ENCODE measurements around the gene WDR70.
"Not testable (repeated sequence)": the region's sequence is repeated elsewhere in the genome, so short reads cannot be mapped to it uniquely, and the experiment has no call there.

The WDR70 gene

GRCh38 chr5:37774912-37775483, 395.9 kb downstream of the WDR70 start:
- no peak for DNase-seq (ENCODE audit: insufficient read length, low spot score)
- no peak for TF ChIP-seq POLR2A (IDR thresholded peaks at IDR 0.05; ENCODE audit: low read depth, low read length)
- no peak for TF ChIP-seq POU2F2 (IDR thresholded peaks at IDR 0.05; ENCODE audit: low read depth, low read length)
- TF ChIP-seq PAX5 (IDR thresholded peaks at IDR 0.05; ENCODE audit: insufficient read depth, low read length, severe bottlenecking): no peak
- no peak for TF ChIP-seq TAF1 (IDR thresholded peaks at IDR 0.05; ENCODE audit: low read depth, low read length)
- no peak for FAIRE-seq

- TF ChIP-seq POLR2A (IDR thresholded peaks at IDR 0.05; ENCODE audit: low read depth, low read length) (no peak), POLR2AphosphoS5 (IDR thresholded peaks at IDR 0.05; ENCODE audit: low read depth, low read length) (no peak), TAF1 (IDR thresholded peaks at IDR 0.05; ENCODE audit: low read depth, low read length) (no peak), SPI1 (IDR thresholded peaks at IDR 0.05; ENCODE audit: low read depth, low read length) (no peak), PAX5 (IDR thresholded peaks at IDR 0.05; ENCODE audit: insufficient read depth, low read length, severe bottlenecking) (no peak), POU2F2 (IDR thresholded peaks at IDR 0.05; ENCODE audit: low read depth, low read length) (no peak)
- no peak for DNase-seq (ENCODE audit: insufficient read length, low spot score)
- FAIRE-seq: no peak
These were observed 397.7 kb downstream of the WDR70 start for GRCh38 chr5:37776826-37777225.

GRCh38 chr5:37777432-37778130, 398.5 kb downstream of the WDR70 start:
- no peak for TF ChIP-seq SPI1 (IDR thresholded peaks at IDR 0.05; ENCODE audit: low read depth, low read length)
- no peak for TF ChIP-seq PAX5 (IDR thresholded peaks at IDR 0.05; ENCODE audit: insufficient read depth, low read length, severe bottlenecking)
- no peak for TF ChIP-seq TAF1 (IDR thresholded peaks at IDR 0.05; ENCODE audit: low read depth, low read length)
- TF ChIP-seq POU2F2 (IDR thresholded peaks at IDR 0.05; ENCODE audit: low read depth, low read length): no peak
- TF ChIP-seq POLR2A (IDR thresholded peaks at IDR 0.05; ENCODE audit: low read depth, low read length): no peak
- TF ChIP-seq POLR2AphosphoS5 (IDR thresholded peaks at IDR 0.05; ENCODE audit: low read depth, low read length): no peak
- DNase-seq (ENCODE audit: insufficient read length, low spot score) (no peak), FAIRE-seq (no peak)

- DNase-seq (ENCODE audit: insufficient read length, low spot score); FAIRE-seq: not testable (repeated sequence)
These were observed 402.3 kb downstream of the WDR70 start for GRCh38 chr5:37781409-37781808.

GRCh38 chr5:37786416-37786815, 407.3 kb downstream of the WDR70 start:
- FAIRE-seq (no peak), DNase-seq (ENCODE audit: insufficient read length, low spot score) (no peak)
- no peak for TF ChIP-seq TAF1 (IDR thresholded peaks at IDR 0.05; ENCODE audit: low read depth, low read length)
- TF ChIP-seq SPI1 (IDR thresholded peaks at IDR 0.05; ENCODE audit: low read depth, low read length): no peak
- TF ChIP-seq POU2F2 (IDR thresholded peaks at IDR 0.05; ENCODE audit: low read depth, low read length): no peak
- TF ChIP-seq POLR2A (IDR thresholded peaks at IDR 0.05; ENCODE audit: low read depth, low read length): no peak
- no peak for TF ChIP-seq POLR2AphosphoS5 (IDR thresholded peaks at IDR 0.05; ENCODE audit: low read depth, low read length)
- TF ChIP-seq PAX5 (IDR thresholded peaks at IDR 0.05; ENCODE audit: insufficient read depth, low read length, severe bottlenecking): no peak

- DNase-seq (ENCODE audit: insufficient read length, low spot score) (no peak), FAIRE-seq (no peak)
- no peak for TF ChIP-seq POLR2A (IDR thresholded peaks at IDR 0.05; ENCODE audit: low read depth, low read length)
- no peak for TF ChIP-seq POLR2AphosphoS5 (IDR thresholded peaks at IDR 0.05; ENCODE audit: low read depth, low read length)
- TF ChIP-seq POU2F2 (IDR thresholded peaks at IDR 0.05; ENCODE audit: low read depth, low read length): no peak
- no peak for TF ChIP-seq PAX5 (IDR thresholded peaks at IDR 0.05; ENCODE audit: insufficient read depth, low read length, severe bottlenecking)
- no peak for TF ChIP-seq SPI1 (IDR thresholded peaks at IDR 0.05; ENCODE audit: low read depth, low read length)
- TF ChIP-seq TAF1 (IDR thresholded peaks at IDR 0.05; ENCODE audit: low read depth, low read length): no peak
These were observed 407.9 kb downstream of the WDR70 start for GRCh38 chr5:37786862-37787519.

GRCh38 chr5:37787742-37788141, 408.6 kb downstream of the WDR70 start:
- no peak for TF ChIP-seq PAX5 (IDR thresholded peaks at IDR 0.05; ENCODE audit: insufficient read depth, low read length, severe bottlenecking)
- TF ChIP-seq POU2F2 (IDR thresholded peaks at IDR 0.05; ENCODE audit: low read depth, low read length): no peak
- TF ChIP-seq POLR2A (IDR thresholded peaks at IDR 0.05; ENCODE audit: low read depth, low read length): no peak
- TF ChIP-seq POLR2AphosphoS5 (IDR thresholded peaks at IDR 0.05; ENCODE audit: low read depth, low read length): no peak
- no peak for TF ChIP-seq TAF1 (IDR thresholded peaks at IDR 0.05; ENCODE audit: low read depth, low read length)
- no peak for TF ChIP-seq SPI1 (IDR thresholded peaks at IDR 0.05; ENCODE audit: low read depth, low read length)
- DNase-seq (ENCODE audit: insufficient read length, low spot score) (no peak), FAIRE-seq (no peak)

- FAIRE-seq: no peak
- TF ChIP-seq POU2F2 (IDR thresholded peaks at IDR 0.05; ENCODE audit: low read depth, low read length) (no peak), SPI1 (IDR thresholded peaks at IDR 0.05; ENCODE audit: low read depth, low read length) (no peak), TAF1 (IDR thresholded peaks at IDR 0.05; ENCODE audit: low read depth, low read length) (no peak), POLR2AphosphoS5 (IDR thresholded peaks at IDR 0.05; ENCODE audit: low read depth, low read length) (no peak), POLR2A (IDR thresholded peaks at IDR 0.05; ENCODE audit: low read depth, low read length) (no peak), PAX5 (IDR thresholded peaks at IDR 0.05; ENCODE audit: insufficient read depth, low read length, severe bottlenecking) (no peak)
- no peak for DNase-seq (ENCODE audit: insufficient read length, low spot score)
These were observed 410.9 kb downstream of the WDR70 start for GRCh38 chr5:37789991-37790390.

- no peak for FAIRE-seq
- DNase-seq (ENCODE audit: insufficient read length, low spot score): no peak
- no peak for TF ChIP-seq POLR2AphosphoS5 (IDR thresholded peaks at IDR 0.05; ENCODE audit: low read depth, low read length)
- no peak for TF ChIP-seq POU2F2 (IDR thresholded peaks at IDR 0.05; ENCODE audit: low read depth, low read length)
- no peak for TF ChIP-seq TAF1 (IDR thresholded peaks at IDR 0.05; ENCODE audit: low read depth, low read length)
- TF ChIP-seq POLR2A (IDR thresholded peaks at IDR 0.05; ENCODE audit: low read depth, low read length): no peak
- no peak for TF ChIP-seq SPI1 (IDR thresholded peaks at IDR 0.05; ENCODE audit: low read depth, low read length)
- TF ChIP-seq PAX5 (IDR thresholded peaks at IDR 0.05; ENCODE audit: insufficient read depth, low read length, severe bottlenecking): no peak
These were observed 412.2 kb downstream of the WDR70 start for GRCh38 chr5:37791321-37791720.

All from GM12891 (cell line).